Measurements from ENCODE around the gene QRSL1.

The QRSL1 gene

DNA sequence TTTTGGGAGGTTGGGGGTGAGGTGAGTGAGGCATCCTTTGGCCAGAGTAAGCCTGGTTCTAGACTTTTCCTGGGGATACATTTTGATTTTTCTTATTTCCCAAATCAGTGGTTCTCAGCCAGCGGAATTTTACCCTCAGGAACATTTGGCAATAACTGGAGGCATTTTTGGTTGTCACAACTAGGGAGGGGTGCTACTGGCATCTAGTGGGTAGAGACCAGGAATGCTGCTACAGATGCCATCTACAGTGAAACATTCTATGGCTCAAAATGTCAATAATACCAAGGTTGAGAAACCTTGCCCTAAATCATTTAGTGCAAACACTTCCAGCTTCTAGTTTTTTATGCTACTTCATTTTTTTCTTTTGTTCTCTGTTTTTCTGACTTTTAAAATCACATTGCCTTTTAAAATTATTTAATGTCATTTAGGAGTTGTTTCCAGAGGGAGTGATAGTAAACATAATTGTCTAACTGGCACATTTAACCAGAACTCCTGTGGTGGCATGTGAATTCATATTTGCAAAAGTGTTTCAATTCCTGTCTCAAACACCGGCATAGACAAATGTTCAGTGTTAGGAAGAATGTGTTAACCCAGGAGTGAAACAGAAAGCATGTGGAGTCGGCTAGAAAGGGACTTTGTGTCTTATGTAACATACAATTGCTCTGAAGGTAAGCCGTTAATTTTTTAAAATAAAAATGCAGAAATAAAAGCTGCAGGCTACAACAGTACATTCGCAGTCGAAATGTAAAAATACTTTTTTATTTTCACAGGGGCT, 59.0 kb downstream of the QRSL1 start:
- TF ChIP-seq TAF1 (IDR thresholded peaks at IDR 0.05; ENCODE audit: borderline replicate concordance, insufficient read depth, low read length) (no peak), POLR2AphosphoS5 (IDR thresholded peaks at IDR 0.05; ENCODE audit: low read depth, low read length) (no peak), FOXP2 (optimal IDR thresholded peaks at IDR 0.05; ENCODE audit: borderline replicate concordance, extremely low read depth, extremely low read length, insufficient read depth) (no peak), SIN3A (IDR thresholded peaks at IDR 0.05; ENCODE audit: borderline replicate concordance, insufficient read depth, low read length) (no peak)
- TF ChIP-seq, protein P1, sequence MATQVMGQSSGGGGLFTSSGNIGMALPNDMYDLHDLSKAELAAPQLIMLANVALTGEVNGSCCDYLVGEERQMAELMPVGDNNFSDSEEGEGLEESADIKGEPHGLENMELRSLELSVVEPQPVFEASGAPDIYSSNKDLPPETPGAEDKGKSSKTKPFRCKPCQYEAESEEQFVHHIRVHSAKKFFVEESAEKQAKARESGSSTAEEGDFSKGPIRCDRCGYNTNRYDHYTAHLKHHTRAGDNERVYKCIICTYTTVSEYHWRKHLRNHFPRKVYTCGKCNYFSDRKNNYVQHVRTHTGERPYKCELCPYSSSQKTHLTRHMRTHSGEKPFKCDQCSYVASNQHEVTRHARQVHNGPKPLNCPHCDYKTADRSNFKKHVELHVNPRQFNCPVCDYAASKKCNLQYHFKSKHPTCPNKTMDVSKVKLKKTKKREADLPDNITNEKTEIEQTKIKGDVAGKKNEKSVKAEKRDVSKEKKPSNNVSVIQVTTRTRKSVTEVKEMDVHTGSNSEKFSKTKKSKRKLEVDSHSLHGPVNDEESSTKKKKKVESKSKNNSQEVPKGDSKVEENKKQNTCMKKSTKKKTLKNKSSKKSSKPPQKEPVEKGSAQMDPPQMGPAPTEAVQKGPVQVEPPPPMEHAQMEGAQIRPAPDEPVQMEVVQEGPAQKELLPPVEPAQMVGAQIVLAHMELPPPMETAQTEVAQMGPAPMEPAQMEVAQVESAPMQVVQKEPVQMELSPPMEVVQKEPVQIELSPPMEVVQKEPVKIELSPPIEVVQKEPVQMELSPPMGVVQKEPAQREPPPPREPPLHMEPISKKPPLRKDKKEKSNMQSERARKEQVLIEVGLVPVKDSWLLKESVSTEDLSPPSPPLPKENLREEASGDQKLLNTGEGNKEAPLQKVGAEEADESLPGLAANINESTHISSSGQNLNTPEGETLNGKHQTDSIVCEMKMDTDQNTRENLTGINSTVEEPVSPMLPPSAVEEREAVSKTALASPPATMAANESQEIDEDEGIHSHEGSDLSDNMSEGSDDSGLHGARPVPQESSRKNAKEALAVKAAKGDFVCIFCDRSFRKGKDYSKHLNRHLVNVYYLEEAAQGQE (IDR thresholded peaks at IDR 0.05; ENCODE audit: insufficient read depth in 1 of 2, low read depth in 2 of 2, low read length in 2 of 2): no peak

DNA sequence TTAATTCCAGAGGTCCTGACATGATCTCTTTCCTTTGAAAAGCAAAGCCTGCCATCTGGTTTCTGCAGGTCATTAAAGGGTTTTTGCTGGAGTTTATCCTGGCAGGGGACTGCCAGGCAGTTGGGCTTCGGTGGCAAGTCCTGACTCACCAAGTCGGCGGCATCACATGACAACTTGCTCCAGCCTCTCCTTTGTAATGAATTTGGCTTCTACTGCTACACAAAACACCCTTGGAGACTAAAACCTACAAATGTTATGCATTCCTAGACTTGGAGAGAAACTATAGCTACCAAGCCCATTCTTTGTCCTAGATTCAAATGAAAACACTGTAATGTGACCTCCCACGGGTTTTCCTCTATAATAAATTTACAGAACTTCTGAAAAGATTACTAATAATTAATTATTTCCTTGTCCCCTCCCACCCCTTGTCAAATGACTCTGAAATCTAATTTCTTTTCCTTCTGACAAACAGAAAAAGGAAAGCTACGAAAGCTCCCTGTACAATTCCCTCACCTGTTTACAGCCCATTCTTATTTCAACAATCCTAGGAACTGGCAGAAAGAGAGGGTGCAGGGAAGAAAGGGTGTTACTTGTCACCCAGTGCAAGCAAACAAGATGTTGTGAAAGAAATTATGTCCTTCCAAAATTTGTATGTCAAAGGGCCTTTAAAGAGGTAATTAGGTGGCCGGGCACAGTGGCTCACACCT, 62.9 kb downstream of the QRSL1 start:
- TF ChIP-seq TAF1 (IDR thresholded peaks at IDR 0.05; ENCODE audit: borderline replicate concordance, insufficient read depth, low read length) (no peak), FOXP2 (optimal IDR thresholded peaks at IDR 0.05; ENCODE audit: borderline replicate concordance, extremely low read depth, extremely low read length, insufficient read depth) (no peak), POLR2AphosphoS5 (IDR thresholded peaks at IDR 0.05; ENCODE audit: low read depth, low read length) (no peak), SIN3A (IDR thresholded peaks at IDR 0.05; ENCODE audit: borderline replicate concordance, insufficient read depth, low read length) (no peak)
- TF ChIP-seq, protein P1 (IDR thresholded peaks at IDR 0.05; ENCODE audit: insufficient read depth in 1 of 2, low read depth in 2 of 2, low read length in 2 of 2): no peak

DNA sequence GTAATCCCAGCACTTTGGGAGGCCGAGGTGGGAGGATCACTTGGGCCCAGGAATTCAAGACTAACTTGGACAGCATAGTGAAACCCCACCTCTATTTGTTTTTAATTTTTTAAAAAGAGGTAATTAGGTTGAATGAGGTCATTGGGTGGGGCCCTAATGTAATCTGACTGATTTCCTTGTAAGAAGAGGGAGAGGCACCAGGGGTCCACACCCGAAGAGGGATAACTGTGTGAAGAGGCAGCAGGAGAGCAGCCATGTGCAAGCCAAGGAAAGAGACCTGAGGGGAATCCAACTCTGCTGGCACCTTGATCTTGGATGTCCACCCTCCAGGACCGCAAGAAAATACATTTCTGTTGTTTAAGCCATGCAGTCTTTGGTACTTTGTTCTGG, 63.4 kb downstream of the QRSL1 start:
- TF ChIP-seq POLR2AphosphoS5 (IDR thresholded peaks at IDR 0.05; ENCODE audit: low read depth, low read length) (no peak), FOXP2 (optimal IDR thresholded peaks at IDR 0.05; ENCODE audit: borderline replicate concordance, extremely low read depth, extremely low read length, insufficient read depth) (no peak), TAF1 (IDR thresholded peaks at IDR 0.05; ENCODE audit: borderline replicate concordance, insufficient read depth, low read length) (no peak), SIN3A (IDR thresholded peaks at IDR 0.05; ENCODE audit: borderline replicate concordance, insufficient read depth, low read length) (no peak)
- TF ChIP-seq, protein P1 (IDR thresholded peaks at IDR 0.05; ENCODE audit: insufficient read depth in 1 of 2, low read depth in 2 of 2, low read length in 2 of 2): no peak

DNA sequence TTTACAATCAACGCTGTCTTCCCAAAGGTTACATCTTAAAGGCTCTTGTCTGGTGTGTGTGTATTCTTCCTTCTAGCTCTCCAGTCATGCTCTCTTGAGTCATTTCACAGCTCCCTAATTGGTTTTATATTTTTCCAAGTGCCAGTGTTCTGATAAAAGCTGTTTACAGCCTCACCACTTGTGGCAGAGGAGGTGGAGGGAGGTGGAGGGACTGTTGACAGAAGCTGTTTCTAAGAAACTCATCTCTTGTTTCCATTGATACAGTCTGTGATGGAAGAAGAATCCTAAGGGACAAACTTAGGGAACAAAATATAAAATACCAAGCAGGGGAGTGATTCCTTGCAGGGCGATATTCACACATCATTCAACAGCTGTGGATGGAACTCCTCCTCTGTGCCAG, 64.0 kb downstream of the QRSL1 start:
- TF ChIP-seq SIN3A (IDR thresholded peaks at IDR 0.05; ENCODE audit: borderline replicate concordance, insufficient read depth, low read length): no peak
- no peak for TF ChIP-seq TAF1 (IDR thresholded peaks at IDR 0.05; ENCODE audit: borderline replicate concordance, insufficient read depth, low read length)
- no peak for TF ChIP-seq FOXP2 (optimal IDR thresholded peaks at IDR 0.05; ENCODE audit: borderline replicate concordance, extremely low read depth, extremely low read length, insufficient read depth)
- TF ChIP-seq, protein P1 (IDR thresholded peaks at IDR 0.05; ENCODE audit: insufficient read depth in 1 of 2, low read depth in 2 of 2, low read length in 2 of 2): no peak
- no peak for TF ChIP-seq POLR2AphosphoS5 (IDR thresholded peaks at IDR 0.05; ENCODE audit: low read depth, low read length)
